Measurements from ENCODE around the gene EFHC1.

The EFHC1 gene

GRCh38 chr6:52523378-52524142, 103.4 kb downstream of the EFHC1 start:
- no peak for DNase-seq

DNA sequence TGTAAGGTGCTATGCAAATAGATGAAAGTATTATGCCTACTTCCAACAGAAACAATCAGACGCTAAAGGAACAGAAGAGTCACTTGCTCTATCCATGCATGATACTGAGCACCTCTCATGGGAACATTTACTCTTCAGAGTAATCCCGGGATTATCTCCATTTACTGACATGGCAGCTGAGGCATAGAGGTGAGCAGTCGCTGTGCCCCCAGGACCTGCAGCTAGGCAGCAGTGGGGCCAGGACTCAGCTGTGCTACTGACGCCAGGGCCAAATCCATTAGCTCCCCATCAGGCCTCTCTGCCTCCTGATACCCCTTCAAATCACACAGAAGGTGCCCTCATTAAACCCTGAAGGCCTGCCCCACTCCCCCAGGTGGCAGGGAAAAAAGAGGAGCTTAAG, 104.8 kb downstream of the EFHC1 start:
- no peak for DNase-seq

- no peak for DNase-seq
These were observed 106.5 kb downstream of the EFHC1 start for GRCh38 chr6:52526634-52527033.

GRCh38 chr6:52527436-52527835, 107.3 kb downstream of the EFHC1 start:
- DNase-seq, result no peak

- no peak for DNase-seq
These were observed 109.2 kb downstream of the EFHC1 start for GRCh38 chr6:52529311-52529710.

DNA sequence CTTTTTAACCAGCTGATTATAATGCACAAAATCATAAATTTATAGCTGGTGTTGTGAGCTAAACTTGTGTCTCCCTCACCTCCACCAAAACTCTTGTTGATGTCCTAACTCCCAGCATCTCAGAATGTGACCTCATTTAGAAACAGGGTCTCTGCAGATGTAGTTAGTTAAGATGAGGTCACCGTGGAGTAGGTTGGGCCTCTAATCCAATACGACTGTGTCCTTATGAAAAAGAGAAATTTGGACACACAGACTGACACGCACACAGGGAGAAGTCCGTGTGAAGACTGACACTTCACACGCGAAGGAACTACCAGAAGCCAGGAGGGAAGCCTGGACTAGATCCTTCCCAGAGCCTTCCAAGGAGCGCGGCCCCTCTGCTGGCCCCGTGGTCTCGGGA, 110.2 kb downstream of the EFHC1 start:
- DNase-seq, result no peak

- no peak for DNase-seq
These were observed 111.3 kb downstream of the EFHC1 start for GRCh38 chr6:52531396-52531795.

- DNase-seq, result no peak
These were observed 111.7 kb downstream of the EFHC1 start for GRCh38 chr6:52531834-52532233.

GRCh38 chr6:52532457-52532856, 112.3 kb downstream of the EFHC1 start:
- no peak for DNase-seq

GRCh38 chr6:52533491-52533890, 113.3 kb downstream of the EFHC1 start:
- no peak for DNase-seq

DNA sequence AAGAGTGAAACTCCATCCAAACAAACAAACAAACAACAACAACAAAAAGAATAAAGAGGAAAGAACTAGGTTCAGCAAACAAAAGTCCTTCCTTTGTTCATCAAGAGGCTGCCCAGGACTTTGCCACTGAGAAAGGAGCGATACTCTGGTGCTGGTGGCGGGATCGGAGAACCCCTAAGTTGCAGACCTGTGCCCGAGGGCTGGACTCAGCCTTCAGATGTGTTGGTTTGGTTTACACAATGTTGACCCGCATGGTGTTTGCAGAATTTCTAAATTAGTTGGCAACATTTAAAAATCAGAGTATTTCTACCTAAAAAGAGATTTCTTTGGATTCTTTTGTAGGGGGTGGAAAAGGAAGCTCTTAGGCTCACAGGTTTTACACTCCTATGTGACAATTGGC, 114.2 kb downstream of the EFHC1 start:
- DNase-seq, result no peak

DNA sequence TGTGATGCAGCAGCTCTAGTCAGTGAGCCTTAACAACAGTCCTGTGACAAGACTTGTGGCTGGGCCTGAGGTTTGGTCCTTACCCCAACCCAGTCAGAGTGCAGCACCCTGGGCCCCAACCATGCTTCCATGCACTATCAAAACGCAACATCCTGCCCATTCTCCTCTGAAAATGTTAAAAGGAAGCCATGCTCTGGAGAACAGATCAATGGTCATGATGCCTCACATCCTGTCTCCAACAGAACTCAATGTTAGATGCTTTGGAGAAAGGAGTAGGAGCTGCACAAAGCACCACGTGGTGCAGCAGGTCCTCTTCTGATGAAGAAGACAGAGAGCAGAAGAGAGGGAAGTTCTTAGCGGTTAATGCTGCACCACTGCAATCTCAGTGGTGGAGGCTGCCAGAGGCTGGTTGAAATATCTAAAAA, 114.8 kb downstream of the EFHC1 start:
- no peak for DNase-seq

GRCh38 chr6:52535711-52536423, 115.7 kb downstream of the EFHC1 start:
- no peak for DNase-seq

DNA sequence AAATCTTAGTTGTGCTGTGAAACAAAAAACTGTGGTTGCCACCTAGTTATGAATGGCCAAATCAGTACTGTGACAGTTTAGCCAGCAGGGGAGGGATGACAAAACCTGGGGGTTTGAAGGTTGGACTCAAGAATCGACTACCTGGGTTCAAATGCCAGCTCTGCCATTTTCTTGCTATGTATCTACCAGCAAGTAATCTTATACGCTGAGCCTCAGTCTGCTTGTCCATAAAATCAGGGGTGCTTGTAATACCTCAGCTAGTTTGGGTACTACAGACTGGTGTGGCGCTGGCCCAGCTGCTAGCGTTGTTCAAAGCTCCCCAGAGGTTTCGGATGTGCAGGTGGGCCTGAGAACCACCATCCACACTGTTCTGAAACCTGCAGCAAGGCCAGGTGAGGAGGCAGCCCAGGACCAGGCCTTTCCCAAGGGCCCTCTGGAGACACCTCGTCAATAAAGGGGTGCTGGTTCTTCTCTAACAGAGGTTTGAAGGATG, 116.3 kb downstream of the EFHC1 start:
- no peak for DNase-seq

- DNase-seq, result no peak
These were observed 117.0 kb downstream of the EFHC1 start for GRCh38 chr6:52537001-52537753.

- no peak for DNase-seq
These were observed 118.2 kb downstream of the EFHC1 start for GRCh38 chr6:52538252-52538900.

- DNase-seq, result no peak
These were observed 118.8 kb downstream of the EFHC1 start for GRCh38 chr6:52538901-52539354.

- DNase-seq, result no peak
These were observed 119.5 kb downstream of the EFHC1 start for GRCh38 chr6:52539607-52540006.

- no peak for DNase-seq
These were observed 120.3 kb downstream of the EFHC1 start for GRCh38 chr6:52540286-52540902.

- DNase-seq, result no peak
These were observed 121.0 kb downstream of the EFHC1 start for GRCh38 chr6:52541135-52541534.

DNA sequence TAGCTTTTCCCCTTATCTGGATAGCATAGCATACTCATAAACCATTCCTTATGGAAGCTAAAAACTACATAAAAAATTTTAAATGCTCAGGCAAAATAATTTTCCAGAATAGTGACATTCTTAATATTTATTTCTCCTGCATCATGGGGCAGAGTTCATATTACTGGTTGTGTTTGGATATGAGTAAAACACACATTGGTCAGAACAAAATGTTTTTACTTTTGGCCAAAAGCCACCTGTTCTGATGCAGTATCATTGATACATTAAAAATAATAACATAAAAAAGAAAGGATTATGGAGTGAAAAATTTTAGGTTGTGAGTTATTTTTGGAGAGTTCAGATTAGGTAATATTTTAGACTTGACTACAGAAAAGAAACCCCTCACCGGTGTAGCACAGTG, 123.1 kb downstream of the EFHC1 start:
- DNase-seq, result no peak
